ENCODE data around the gene ACADVL. TPM values are rescaled to one million over a fixed set of nuclear protein-coding genes. Genes with fewer than 3 reads are reported as not detected.

Gene ACADVL
- total and polyA plus RNA-seq, 10 donors, result 320 to 963 (median 586) TPM

DNA sequence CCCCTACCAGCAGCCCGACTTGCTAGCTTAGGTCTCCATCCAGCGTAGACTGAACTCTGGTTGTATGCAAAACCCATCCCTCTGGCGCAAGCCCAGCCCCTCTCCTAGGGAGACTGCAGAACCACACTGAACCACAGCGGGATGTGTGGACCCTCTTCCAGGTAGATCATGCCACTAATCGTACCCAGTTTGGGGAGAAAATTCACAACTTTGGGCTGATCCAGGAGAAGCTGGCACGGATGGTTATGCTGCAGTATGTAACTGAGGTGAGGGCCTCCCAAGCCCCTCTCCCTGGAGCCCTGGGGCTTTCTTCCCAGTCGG, 3.2 kb downstream of the ACADVL start:
- Histone ChIP-seq H3K9me3 (no peaks in the 10 kb centered on the region), H3K36me3 (peaks cover 0 to 72% (median 59%) of the 10 kb centered on the region in 6 donors), H3K27ac (peak overlapping the region in 1 of 8 donors; percentile 38), H3K27me3 (replicated peaks in 1 of 7) (no peaks in the 10 kb centered on the region), H3K4me1 (peaks cover 23 to 54% (median 36%) of the 10 kb centered on the region in 6 donors), H3K4me3 (no peak overlapping the region)
- WGBS, 5 donors, result 83 to 90% (median 86%) methylated on average over 6 to 7 of the region's 7 CpGs
- TF ChIP-seq, protein P1, sequence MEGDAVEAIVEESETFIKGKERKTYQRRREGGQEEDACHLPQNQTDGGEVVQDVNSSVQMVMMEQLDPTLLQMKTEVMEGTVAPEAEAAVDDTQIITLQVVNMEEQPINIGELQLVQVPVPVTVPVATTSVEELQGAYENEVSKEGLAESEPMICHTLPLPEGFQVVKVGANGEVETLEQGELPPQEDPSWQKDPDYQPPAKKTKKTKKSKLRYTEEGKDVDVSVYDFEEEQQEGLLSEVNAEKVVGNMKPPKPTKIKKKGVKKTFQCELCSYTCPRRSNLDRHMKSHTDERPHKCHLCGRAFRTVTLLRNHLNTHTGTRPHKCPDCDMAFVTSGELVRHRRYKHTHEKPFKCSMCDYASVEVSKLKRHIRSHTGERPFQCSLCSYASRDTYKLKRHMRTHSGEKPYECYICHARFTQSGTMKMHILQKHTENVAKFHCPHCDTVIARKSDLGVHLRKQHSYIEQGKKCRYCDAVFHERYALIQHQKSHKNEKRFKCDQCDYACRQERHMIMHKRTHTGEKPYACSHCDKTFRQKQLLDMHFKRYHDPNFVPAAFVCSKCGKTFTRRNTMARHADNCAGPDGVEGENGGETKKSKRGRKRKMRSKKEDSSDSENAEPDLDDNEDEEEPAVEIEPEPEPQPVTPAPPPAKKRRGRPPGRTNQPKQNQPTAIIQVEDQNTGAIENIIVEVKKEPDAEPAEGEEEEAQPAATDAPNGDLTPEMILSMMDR (IDR thresholded peaks at IDR 0.05 in 8 of 11, conservative IDR thresholded peaks at IDR 0.05 in 3 of 11), result no peak
- peak in 1 of 3 donors; percentile 16 for TF ChIP-seq POLR2AphosphoS5 (IDR thresholded peaks at IDR 0.05)
- intact Hi-C loops (cut with DNase I; ENCODE audit: low total_unique reads), result no loop called here
- DNase-seq, result no peak

DNA sequence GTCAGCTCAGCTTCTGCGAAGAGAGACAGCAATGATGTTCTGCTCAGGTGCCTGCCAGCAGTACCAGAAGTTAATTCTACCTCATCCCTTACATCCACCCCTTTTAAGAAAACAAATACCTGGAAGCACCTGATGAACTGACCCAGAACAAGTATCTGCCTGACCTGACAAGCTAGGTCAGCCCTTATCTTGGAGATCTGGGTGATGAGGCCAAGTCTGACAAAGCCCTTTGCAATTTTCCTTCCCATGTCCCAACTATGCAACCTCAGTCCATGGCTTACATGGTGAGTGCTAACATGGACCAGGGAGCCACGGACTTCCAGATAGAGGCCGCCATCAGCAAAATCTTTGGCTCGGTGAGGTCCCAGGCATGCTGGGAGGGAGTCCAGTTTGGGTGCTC, 3.6 kb downstream of the ACADVL start:
- DNase-seq, result no peak
- TF ChIP-seq POLR2AphosphoS5 (IDR thresholded peaks at IDR 0.05), result no peak
- no peak for TF ChIP-seq POLR2A (IDR thresholded peaks at IDR 0.05)
- TF ChIP-seq, protein P1 (IDR thresholded peaks at IDR 0.05 in 8 of 11, conservative IDR thresholded peaks at IDR 0.05 in 3 of 11), result no peak
- WGBS, 5 donors, result 88 to 98% (median 93%) methylated on average over 4 of the region's 4 CpGs
- no peaks in the 10 kb centered on the region for H3K27me3 ChIP-seq (replicated peaks in 1 of 7)
- no peaks in the 10 kb centered on the region for H3K9me3 ChIP-seq
- peak overlapping the region in 1 of 8 donors; percentile 38 for H3K27ac ChIP-seq
- H3K4me3 ChIP-seq, result no peak overlapping the region
- intact Hi-C loops (cut with DNase I; ENCODE audit: low total_unique reads), result no loop called here
- peaks cover 0 to 76% (median 63%) of the 10 kb centered on the region in 6 donors for H3K36me3 ChIP-seq
- H3K4me1 ChIP-seq, result peaks cover 19 to 50% (median 32%) of the 10 kb centered on the region in 6 donors

DNA sequence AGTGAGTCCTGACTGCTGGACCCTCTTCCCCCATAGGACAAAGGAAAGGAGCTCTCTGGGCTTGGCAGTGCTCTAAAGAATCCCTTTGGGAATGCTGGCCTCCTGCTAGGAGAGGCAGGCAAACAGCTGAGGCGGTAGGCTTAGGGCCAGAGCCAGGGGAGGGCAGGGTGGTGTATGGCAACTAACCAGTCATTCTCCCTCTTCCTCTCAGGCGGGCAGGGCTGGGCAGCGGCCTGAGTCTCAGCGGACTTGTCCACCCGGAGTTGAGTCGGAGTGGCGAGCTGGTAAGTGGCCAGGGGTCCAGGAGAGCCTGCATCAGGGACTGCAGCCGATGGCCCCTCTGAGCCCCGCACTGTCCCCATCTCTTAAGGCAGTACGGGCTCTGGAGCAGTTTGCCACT, 4.4 kb downstream of the ACADVL start:
- H3K4me3 ChIP-seq, result no peak overlapping the region
- H3K27ac ChIP-seq, result peak overlapping the region in 1 of 8 donors; percentile 38
- WGBS, 5 donors, result 78 to 93% (median 91%) methylated on average over 9 to 10 of the region's 10 CpGs
- H3K9me3 ChIP-seq, result no peaks in the 10 kb centered on the region
- H3K4me1 ChIP-seq, result peaks cover 14 to 42% (median 24%) of the 10 kb centered on the region in 6 donors
- DNase-seq, result no peak
- TF ChIP-seq POLR2AphosphoS5 (IDR thresholded peaks at IDR 0.05) (peak; percentile 23 to 66 (median 42)), POLR2A (IDR thresholded peaks at IDR 0.05) (no peak)
- TF ChIP-seq, protein P1 (IDR thresholded peaks at IDR 0.05 in 8 of 11, conservative IDR thresholded peaks at IDR 0.05 in 3 of 11), result no peak
- intact Hi-C loops (cut with DNase I; ENCODE audit: low total_unique reads), result no loop called here
- peaks cover 0 to 83% (median 70%) of the 10 kb centered on the region in 6 donors for H3K36me3 ChIP-seq
- no peaks in the 10 kb centered on the region for H3K27me3 ChIP-seq (replicated peaks in 1 of 7)

DNA sequence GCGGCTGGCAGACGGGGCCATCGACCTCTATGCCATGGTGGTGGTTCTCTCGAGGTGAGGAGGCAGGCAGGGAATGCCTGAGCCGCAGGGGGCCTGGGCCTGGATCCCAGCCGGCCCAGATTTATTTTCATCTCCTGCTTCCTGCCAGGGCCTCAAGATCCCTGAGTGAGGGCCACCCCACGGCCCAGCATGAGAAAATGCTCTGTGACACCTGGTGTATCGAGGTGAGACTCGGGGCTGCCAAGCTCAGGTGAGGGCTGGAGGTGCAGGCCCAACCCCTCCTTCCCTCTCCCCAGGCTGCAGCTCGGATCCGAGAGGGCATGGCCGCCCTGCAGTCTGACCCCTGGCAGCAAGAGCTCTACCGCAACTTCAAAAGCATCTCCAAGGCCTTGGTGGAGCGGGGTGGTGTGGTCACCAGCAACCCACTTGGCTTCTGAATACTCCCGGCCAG, 4.9 kb downstream of the ACADVL start:
- intact Hi-C loops (cut with DNase I; ENCODE audit: low total_unique reads), result no loop called here
- Histone ChIP-seq H3K4me3 (no peak overlapping the region), H3K9me3 (no peaks in the 10 kb centered on the region), H3K36me3 (peaks cover 0 to 89% (median 76%) of the 10 kb centered on the region in 6 donors), H3K4me1 (peaks cover 9 to 36% (median 19%) of the 10 kb centered on the region in 6 donors), H3K27me3 (replicated peaks in 1 of 7) (no peaks in the 10 kb centered on the region), H3K27ac (peak overlapping the region in 1 of 8 donors; percentile 38)
- WGBS, 5 donors, result 68 to 85% (median 79%) methylated on average over 8 to 15 of the region's 15 CpGs
- TF ChIP-seq POLR2A (IDR thresholded peaks at IDR 0.05) (no peak), POLR2AphosphoS5 (IDR thresholded peaks at IDR 0.05) (peak in 2 of 3 donors; percentile 7 to 47)
- no peak for DNase-seq
